ENCODE results near the gene LHFPL6. TPM values are rescaled to one million over a fixed set of nuclear protein-coding genes. Genes with fewer than 3 reads are reported as not detected.

Gene LHFPL6
- polyA plus RNA-seq, 2 of the 4 experiments (the other 2 are of a cell fraction), result 1.7 to 5.4 TPM

- Histone ChIP-seq H3K4me3 (no peak overlapping the region), H3K4me2 (no peak overlapping the region), H3K4me1 (no peaks in the 10 kb centered on the region), H3K9me3 (no peaks in the 10 kb centered on the region), H3K27ac (no peak overlapping the region)
- POLR2A ChIA-PET, result no interaction called here
- CTCF ChIA-PET, result interaction anchor here (0.7 to 1.9 kb wide), 4 partner anchors 10 to 555 kb away, joined by 3 to 12 read pairs (median 4); no protein-coding TSS in a partner anchor
- TF ChIP-seq POLR2A (IDR thresholded peaks at IDR 0.05; ENCODE audit: low read length), result no peak
- TF ChIP-seq, protein P1, sequence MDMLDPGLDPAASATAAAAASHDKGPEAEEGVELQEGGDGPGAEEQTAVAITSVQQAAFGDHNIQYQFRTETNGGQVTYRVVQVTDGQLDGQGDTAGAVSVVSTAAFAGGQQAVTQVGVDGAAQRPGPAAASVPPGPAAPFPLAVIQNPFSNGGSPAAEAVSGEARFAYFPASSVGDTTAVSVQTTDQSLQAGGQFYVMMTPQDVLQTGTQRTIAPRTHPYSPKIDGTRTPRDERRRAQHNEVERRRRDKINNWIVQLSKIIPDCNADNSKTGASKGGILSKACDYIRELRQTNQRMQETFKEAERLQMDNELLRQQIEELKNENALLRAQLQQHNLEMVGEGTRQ (IDR thresholded peaks at IDR 0.05), result no peak
- ATAC-seq (no peak), DNase-seq (ENCODE audit: low read depth in 1 of 2, low spot score in 1 of 2) (no peak), FAIRE-seq (no peak)
- WGBS (ENCODE audit: missing lambda C conversion rate), result 58% methylated on average over 3 of the region's 3 CpGs
These were observed 2.8 kb upstream of the LHFPL6 start for GRCh38 chr13:39605677-39606320.

DNA sequence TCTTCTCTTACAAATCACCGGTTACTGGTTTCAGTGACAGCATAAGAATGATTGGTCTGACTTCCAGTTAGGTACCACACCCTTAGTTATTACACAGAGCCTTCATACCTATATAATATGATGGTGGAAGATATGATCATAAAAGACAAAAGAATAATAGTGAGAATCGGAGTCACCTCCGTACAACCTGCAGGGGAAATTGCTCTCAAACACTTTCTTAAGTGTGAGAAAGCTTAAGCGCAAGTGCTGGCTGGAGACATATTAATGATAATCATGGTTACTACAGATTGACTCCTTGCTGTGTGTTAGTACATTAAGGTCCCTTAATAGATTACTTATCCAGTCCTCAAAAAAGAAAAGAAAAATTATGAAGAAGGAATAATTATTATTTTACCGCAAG, 1.8 kb upstream of the LHFPL6 start:
- Histone ChIP-seq H3K4me2 (no peak overlapping the region), H3K4me3 (no peak overlapping the region), H3K4me1 (no peaks in the 10 kb centered on the region), H3K27ac (no peak overlapping the region), H3K9me3 (no peaks in the 10 kb centered on the region)
- ChIA-PET CTCF (interaction anchor here (1.7 to 1.9 kb wide), 2 partner anchors 11 to 460 kb away, joined by 6 to 12 read pairs; no protein-coding TSS in a partner anchor), POLR2A (no interaction called here)
- no peak for ATAC-seq
- no peak for FAIRE-seq
- no peak for DNase-seq (ENCODE audit: low read depth in 1 of 2, low spot score in 1 of 2)
- 72% methylated on average over 5 of the region's 5 CpGs for WGBS (ENCODE audit: missing lambda C conversion rate)
- TF ChIP-seq RARB (CRISPR knock-in tag; IDR thresholded peaks at IDR 0.05) (no peak), FOSL2 (IDR thresholded peaks at IDR 0.05) (no peak), FOSL2 (CRISPR knock-in tag; IDR thresholded peaks at IDR 0.05) (no peak), MYC (IDR thresholded peaks at IDR 0.05; ENCODE audit: borderline replicate concordance, low read length) (no peak), JUNB (IDR thresholded peaks at IDR 0.05) (no peak), RFX5 (IDR thresholded peaks at IDR 0.05) (no peak), RAD21 (conservative IDR thresholded peaks at IDR 0.05 in 1 of 2, IDR thresholded peaks at IDR 0.05 in 1 of 2) (no peak), GATA3 (IDR thresholded peaks at IDR 0.05; ENCODE audit: borderline replicate concordance) (no peak)
- TF ChIP-seq, protein P1 (IDR thresholded peaks at IDR 0.05), result no peak

GRCh38 chr13:39603424-39603947, 493 bp upstream of the LHFPL6 start:
- Histone ChIP-seq H3K9me3 (no peaks in the 10 kb centered on the region), H3K4me1 (no peaks in the 10 kb centered on the region), H3K27ac (peak overlapping the region; percentile 63 to 88), H3K4me2 (peak overlapping the region; percentile 90), H3K4me3 (peak overlapping the region; percentile 61)
- ChIA-PET CTCF (interaction anchor here (0.8 to 2.6 kb wide), 4 partner anchors 9 to 343 kb away, joined by 3 to 8 read pairs (median 4); no protein-coding TSS in a partner anchor), POLR2A (interaction anchor here (1.6 kb wide), 1 partner anchor 13 kb away, joined by 4 read pairs; no protein-coding TSS in a partner anchor)
- FAIRE-seq, result no peak
- TF ChIP-seq HOXB5 (CRISPR knock-in tag; IDR thresholded peaks at IDR 0.05) (no peak), SREBF2 (IDR thresholded peaks at IDR 0.05) (no peak), RFX5 (IDR thresholded peaks at IDR 0.05) (no peak), ESRRA (IDR thresholded peaks at IDR 0.05; ENCODE audit: borderline replicate concordance, low read length) (no peak), HEYL (CRISPR knock-in tag; IDR thresholded peaks at IDR 0.05) (no peak), RARB (CRISPR knock-in tag; IDR thresholded peaks at IDR 0.05) (no peak), FOSB (CRISPR knock-in tag; IDR thresholded peaks at IDR 0.05) (no peak), RAD21 (conservative IDR thresholded peaks at IDR 0.05 in 1 of 2, IDR thresholded peaks at IDR 0.05 in 1 of 2) (no peak)
- TF ChIP-seq, protein P2, sequence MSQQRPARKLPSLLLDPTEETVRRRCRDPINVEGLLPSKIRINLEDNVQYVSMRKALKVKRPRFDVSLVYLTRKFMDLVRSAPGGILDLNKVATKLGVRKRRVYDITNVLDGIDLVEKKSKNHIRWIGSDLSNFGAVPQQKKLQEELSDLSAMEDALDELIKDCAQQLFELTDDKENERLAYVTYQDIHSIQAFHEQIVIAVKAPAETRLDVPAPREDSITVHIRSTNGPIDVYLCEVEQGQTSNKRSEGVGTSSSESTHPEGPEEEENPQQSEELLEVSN (IDR thresholded peaks at IDR 0.05; ENCODE audit: borderline replicate concordance, low read depth), result no peak
- DNase-seq (ENCODE audit: low read depth in 1 of 2, low spot score in 1 of 2), result peak; percentile 1 to 5
- peak; percentile 61 to 63 for ATAC-seq
- under 1% methylated on average over 13 of the region's 15 CpGs for WGBS (ENCODE audit: missing lambda C conversion rate)

DNA sequence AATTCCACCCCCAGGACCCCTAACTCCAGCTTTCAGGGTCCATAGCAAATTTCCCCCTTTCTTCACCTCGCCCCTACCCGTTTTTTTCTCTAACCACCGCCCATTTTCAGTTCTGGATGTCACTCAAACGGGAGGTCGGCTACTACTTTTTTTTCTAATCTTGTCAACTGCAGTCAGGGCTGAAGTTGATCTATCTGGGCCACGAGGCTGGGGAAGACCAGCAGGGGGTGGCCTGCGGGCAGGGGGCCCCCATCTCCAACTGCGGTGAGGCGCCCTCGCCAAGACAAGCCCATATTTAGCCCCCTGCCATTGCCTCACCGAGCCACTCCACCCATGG, 748 bp downstream of the LHFPL6 start:
- FAIRE-seq, result no peak
- peak in 1 of 2 experiments; percentile 10 for DNase-seq (ENCODE audit: low read depth in 1 of 2, low spot score in 1 of 2)
- Histone ChIP-seq H3K4me1 (no peaks in the 10 kb centered on the region), H3K4me3 (peak overlapping the region; percentile 61), H3K27ac (peak overlapping the region; percentile 63 to 88; a peak in 5 of 6 replicates), H3K9me3 (no peaks in the 10 kb centered on the region), H3K4me2 (peak overlapping the region; percentile 90)
- ChIA-PET POLR2A (interaction anchor here (1.0 to 1.6 kb wide), 2 partner anchors 14 to 37 kb away, joined by 3 to 4 read pairs; no protein-coding TSS in a partner anchor), CTCF (interaction anchor here (0.9 to 2.6 kb wide), 13 partner anchors 9 to 551 kb away, joined by 3 to 8 read pairs (median 3); no protein-coding TSS in a partner anchor)
- peak in 1 of 2 experiments; percentile 51; a peak in 2 of 6 replicates for ATAC-seq
- 2% methylated on average over 6 of the region's 11 CpGs for WGBS (ENCODE audit: missing lambda C conversion rate)
- TF ChIP-seq, protein P3, sequence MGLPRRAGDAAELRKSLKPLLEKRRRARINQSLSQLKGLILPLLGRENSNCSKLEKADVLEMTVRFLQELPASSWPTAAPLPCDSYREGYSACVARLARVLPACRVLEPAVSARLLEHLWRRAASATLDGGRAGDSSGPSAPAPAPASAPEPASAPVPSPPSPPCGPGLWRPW (IDR thresholded peaks at IDR 0.05), result no peak
- TF ChIP-seq GATA3 (IDR thresholded peaks at IDR 0.05; ENCODE audit: borderline replicate concordance), result no peak
- no peak for TF ChIP-seq HOXB5 (CRISPR knock-in tag; IDR thresholded peaks at IDR 0.05)
- TF ChIP-seq, protein P4, sequence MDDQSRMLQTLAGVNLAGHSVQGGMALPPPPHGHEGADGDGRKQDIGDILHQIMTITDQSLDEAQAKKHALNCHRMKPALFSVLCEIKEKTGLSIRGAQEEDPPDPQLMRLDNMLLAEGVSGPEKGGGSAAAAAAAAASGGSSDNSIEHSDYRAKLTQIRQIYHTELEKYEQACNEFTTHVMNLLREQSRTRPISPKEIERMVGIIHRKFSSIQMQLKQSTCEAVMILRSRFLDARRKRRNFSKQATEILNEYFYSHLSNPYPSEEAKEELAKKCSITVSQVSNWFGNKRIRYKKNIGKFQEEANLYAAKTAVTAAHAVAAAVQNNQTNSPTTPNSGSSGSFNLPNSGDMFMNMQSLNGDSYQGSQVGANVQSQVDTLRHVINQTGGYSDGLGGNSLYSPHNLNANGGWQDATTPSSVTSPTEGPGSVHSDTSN (IDR thresholded peaks at IDR 0.05), result no peak
- no peak for TF ChIP-seq HOXA7 (CRISPR knock-in tag; IDR thresholded peaks at IDR 0.05)
- no peak for TF ChIP-seq EP300 (IDR thresholded peaks at IDR 0.05)
- TF ChIP-seq BHLHE40 (IDR thresholded peaks at IDR 0.05; ENCODE audit: low read depth, low read length), result no peak
- TF ChIP-seq FOSB (CRISPR knock-in tag; IDR thresholded peaks at IDR 0.05), result no peak
- TF ChIP-seq BCL3 (IDR thresholded peaks at IDR 0.05), result no peak
- TF ChIP-seq RCOR1 (IDR thresholded peaks at IDR 0.05; ENCODE audit: low read depth, low read length), result no peak
- TF ChIP-seq FOXS1 (CRISPR knock-in tag; IDR thresholded peaks at IDR 0.05), result no peak
